ENCODE data around the gene CRISPLD2. TPM values are rescaled to one million over a fixed set of nuclear protein-coding genes. Genes with fewer than 3 reads are reported as not detected.
A peak's percentile ranks its signal among the peaks of the same experiment; 100 is the strongest.

The CRISPLD2 gene
- total RNA-seq, 1 donor from 2014 or later = 9.0 TPM

- Mint-ChIP-seq H3K27me3 (ENCODE audit: unreplicated experiment) (peaks cover 2% of the 10 kb centered on the region), H3K4me1 (ENCODE audit: low read depth, unreplicated experiment) (peaks cover 27% of the 10 kb centered on the region), H3K27ac (ENCODE audit: unreplicated experiment) (no peak overlapping the region), H3K4me3 (ENCODE audit: unreplicated experiment) (no peak overlapping the region), H3K9me3 (ENCODE audit: unreplicated experiment) (peaks cover 3% of the 10 kb centered on the region), H3K36me3 (ENCODE audit: unreplicated experiment) (no peaks in the 10 kb centered on the region)
- TF ChIP-seq, protein P1, sequence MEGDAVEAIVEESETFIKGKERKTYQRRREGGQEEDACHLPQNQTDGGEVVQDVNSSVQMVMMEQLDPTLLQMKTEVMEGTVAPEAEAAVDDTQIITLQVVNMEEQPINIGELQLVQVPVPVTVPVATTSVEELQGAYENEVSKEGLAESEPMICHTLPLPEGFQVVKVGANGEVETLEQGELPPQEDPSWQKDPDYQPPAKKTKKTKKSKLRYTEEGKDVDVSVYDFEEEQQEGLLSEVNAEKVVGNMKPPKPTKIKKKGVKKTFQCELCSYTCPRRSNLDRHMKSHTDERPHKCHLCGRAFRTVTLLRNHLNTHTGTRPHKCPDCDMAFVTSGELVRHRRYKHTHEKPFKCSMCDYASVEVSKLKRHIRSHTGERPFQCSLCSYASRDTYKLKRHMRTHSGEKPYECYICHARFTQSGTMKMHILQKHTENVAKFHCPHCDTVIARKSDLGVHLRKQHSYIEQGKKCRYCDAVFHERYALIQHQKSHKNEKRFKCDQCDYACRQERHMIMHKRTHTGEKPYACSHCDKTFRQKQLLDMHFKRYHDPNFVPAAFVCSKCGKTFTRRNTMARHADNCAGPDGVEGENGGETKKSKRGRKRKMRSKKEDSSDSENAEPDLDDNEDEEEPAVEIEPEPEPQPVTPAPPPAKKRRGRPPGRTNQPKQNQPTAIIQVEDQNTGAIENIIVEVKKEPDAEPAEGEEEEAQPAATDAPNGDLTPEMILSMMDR (IDR thresholded peaks at IDR 0.05; ENCODE audit: partially characterized antibody, unreplicated experiment) = no peak
- DNase-seq = no peak
These were observed 67.4 kb downstream of the CRISPLD2 start for GRCh38 chr16:84887207-84887606.

- H3K36me3 Mint-ChIP-seq (ENCODE audit: unreplicated experiment) = no peaks in the 10 kb centered on the region
- peaks cover 3% of the 10 kb centered on the region for H3K9me3 Mint-ChIP-seq (ENCODE audit: unreplicated experiment)
- H3K4me3 Mint-ChIP-seq (ENCODE audit: unreplicated experiment) = no peak overlapping the region
- peaks cover 2% of the 10 kb centered on the region for H3K27me3 Mint-ChIP-seq (ENCODE audit: unreplicated experiment)
- peaks cover 28% of the 10 kb centered on the region for H3K4me1 Mint-ChIP-seq (ENCODE audit: low read depth, unreplicated experiment)
- TF ChIP-seq, protein P1 (IDR thresholded peaks at IDR 0.05; ENCODE audit: partially characterized antibody, unreplicated experiment) = no peak
- H3K27ac Mint-ChIP-seq (ENCODE audit: unreplicated experiment) = no peak overlapping the region
- DNase-seq = no peak
These were observed 68.7 kb downstream of the CRISPLD2 start for GRCh38 chr16:84888450-84888849.

GRCh38 chr16:84889066-84889465, 69.3 kb downstream of the CRISPLD2 start:
- TF ChIP-seq, protein P1 (IDR thresholded peaks at IDR 0.05; ENCODE audit: partially characterized antibody, unreplicated experiment) = no peak
- no peak overlapping the region for H3K4me3 Mint-ChIP-seq (ENCODE audit: unreplicated experiment)
- no peaks in the 10 kb centered on the region for H3K36me3 Mint-ChIP-seq (ENCODE audit: unreplicated experiment)
- H3K9me3 Mint-ChIP-seq (ENCODE audit: unreplicated experiment) = peaks cover 3% of the 10 kb centered on the region
- peaks cover 2% of the 10 kb centered on the region for H3K27me3 Mint-ChIP-seq (ENCODE audit: unreplicated experiment)
- no peak for DNase-seq
- H3K4me1 Mint-ChIP-seq (ENCODE audit: low read depth, unreplicated experiment) = peaks cover 27% of the 10 kb centered on the region
- H3K27ac Mint-ChIP-seq (ENCODE audit: unreplicated experiment) = no peak overlapping the region

GRCh38 chr16:84890427-84890826, 70.6 kb downstream of the CRISPLD2 start:
- no peak overlapping the region for H3K27ac Mint-ChIP-seq (ENCODE audit: unreplicated experiment)
- peaks cover 16% of the 10 kb centered on the region for H3K4me1 Mint-ChIP-seq (ENCODE audit: low read depth, unreplicated experiment)
- TF ChIP-seq, protein P1 (IDR thresholded peaks at IDR 0.05; ENCODE audit: partially characterized antibody, unreplicated experiment) = no peak
- no peak for DNase-seq
- H3K9me3 Mint-ChIP-seq (ENCODE audit: unreplicated experiment) = peaks cover 3% of the 10 kb centered on the region
- H3K36me3 Mint-ChIP-seq (ENCODE audit: unreplicated experiment) = no peaks in the 10 kb centered on the region
- H3K4me3 Mint-ChIP-seq (ENCODE audit: unreplicated experiment) = no peak overlapping the region
- H3K27me3 Mint-ChIP-seq (ENCODE audit: unreplicated experiment) = peaks cover 2% of the 10 kb centered on the region

- Mint-ChIP-seq H3K4me1 (ENCODE audit: low read depth, unreplicated experiment) (peaks cover 16% of the 10 kb centered on the region), H3K36me3 (ENCODE audit: unreplicated experiment) (no peaks in the 10 kb centered on the region), H3K27ac (ENCODE audit: unreplicated experiment) (peak overlapping the region; percentile 12), H3K9me3 (ENCODE audit: unreplicated experiment) (peaks cover 3% of the 10 kb centered on the region), H3K27me3 (ENCODE audit: unreplicated experiment) (peaks cover 2% of the 10 kb centered on the region), H3K4me3 (ENCODE audit: unreplicated experiment) (no peak overlapping the region)
- DNase-seq = no peak
- TF ChIP-seq, protein P1 (IDR thresholded peaks at IDR 0.05; ENCODE audit: partially characterized antibody, unreplicated experiment) = no peak
These were observed 71.5 kb downstream of the CRISPLD2 start for GRCh38 chr16:84891149-84891795.
